HG03439 (cell line): Measurements from ENCODE around the gene OGFOD3.
"Not testable (repeated sequence)": the region's sequence is repeated elsewhere in the genome, so short reads cannot be mapped to it uniquely, and the experiment has no call there.

ENCODE experiments used
- ATAC-seq: cut with Tn5 transposase; IDR thresholded peaks from one replicate; pipeline ENCODE4 v1.9.1; 2021; ENCODE audit warnings: mild to moderate bottlenecking, moderate library complexity; ENCODE audit not compliant: unreplicated experiment

Gene OGFOD3

GRCh38 chr17:82358465-82359350 is 59.7 kb downstream of the OGFOD3 start, which contains the start of gene TEX19:
Gene TEX19, plus strand, starts transcription at chr17:82359247. Its CDS starts 2,904 bp downstream, at chr17:82362151.
- no peak for ATAC-seq

GRCh38 chr17:82357394-82357793 is 61.0 kb downstream of the OGFOD3 start:
- ATAC-seq, result no peak

- ATAC-seq, result no peak
Observed at GRCh38 chr17:82356845-82357355, 61.5 kb downstream of the OGFOD3 start.

GRCh38 chr17:82355770-82356427 is 62.5 kb downstream of the OGFOD3 start:
- ATAC-seq, result no peak

GRCh38 chr17:82354804-82355308 is 63.5 kb downstream of the OGFOD3 start:
- ATAC-seq, result no peak

GRCh38 chr17:82353484-82353883 is 64.9 kb downstream of the OGFOD3 start:
- ATAC-seq, result no peak

GRCh38 chr17:82351713-82352488 is 66.5 kb downstream of the OGFOD3 start:
- ATAC-seq, result peak; percentile 62

- ATAC-seq, result peak; percentile 35
Observed at GRCh38 chr17:82351254-82351712, 67.1 kb downstream of the OGFOD3 start.

GRCh38 chr17:82350182-82351030 is 68.0 kb downstream of the OGFOD3 start:
- ATAC-seq, result no peak

- ATAC-seq, result no peak
Observed at GRCh38 chr17:82349287-82349701, 69.1 kb downstream of the OGFOD3 start.

GRCh38 chr17:82348866-82349265 is 69.5 kb downstream of the OGFOD3 start:
- ATAC-seq, result no peak

GRCh38 chr17:82348434-82348833 is 70.0 kb downstream of the OGFOD3 start:
- no peak for ATAC-seq

GRCh38 chr17:82347994-82348393 is 70.4 kb downstream of the OGFOD3 start:
- not testable (repeated sequence) for ATAC-seq

GRCh38 chr17:82346342-82347300 is 71.8 kb downstream of the OGFOD3 start:
- no peak for ATAC-seq

- ATAC-seq, result no peak
Observed at GRCh38 chr17:82345151-82345976, 73.0 kb downstream of the OGFOD3 start.

- ATAC-seq, result no peak
Observed at GRCh38 chr17:82344175-82344907, 74.0 kb downstream of the OGFOD3 start.

GRCh38 chr17:82343560-82343959 is 74.8 kb downstream of the OGFOD3 start:
- ATAC-seq, result no peak
